CD4-positive, alpha-beta memory T cell (primary cell): ENCODE measurements around the gene INHA. TPM values are rescaled to one million over a fixed set of nuclear protein-coding genes. Genes with fewer than 3 reads are reported as not detected.

Experiments
- CTCF ChIA-PET: fragments of 350-600 bp; sonication (Branson Sonifier 250); formaldehyde crosslinking; loops from one replicate; lab custom pipeline; 2021; ENCODE audit warnings: inconsistent platforms; ENCODE audit not compliant: partially characterized antibody; lab: Charles Lee
- POLR2A ChIA-PET: fragments of 350-600 bp; sonication (Branson Sonifier 250); formaldehyde crosslinking; loops from one replicate; lab custom pipeline; 2021; ENCODE audit not compliant: partially characterized antibody; lab: Charles Lee
- DNase-seq, 5 donors: peaks; one replicate each; pipeline versions ENCODE4 v3.0.0 to v3.0.0-alpha.2; 2020 to 2022; ENCODE audit warnings: mixed read lengths in 1 of 5
- H3K27ac ChIP-seq: one replicate; pipeline ENCODE4 v1.7.0; 2013; ENCODE audit warnings: low read depth, low read length
- H3K27me3 ChIP-seq: 2 replicates; pipeline ENCODE4 v1.7.0; 2013; ENCODE audit warnings: mild to moderate bottlenecking, low read length, moderate library complexity; ENCODE audit not compliant: insufficient read depth
- H3K36me3 ChIP-seq: 2 replicates; pipeline ENCODE4 v1.7.0; 2013; ENCODE audit warnings: mild to moderate bottlenecking, low read length, moderate library complexity; ENCODE audit not compliant: insufficient read depth
- H3K4me1 ChIP-seq: 2 replicates; pipeline ENCODE4 v1.7.0; 2013; ENCODE audit warnings: mild to moderate bottlenecking, low read length, moderate library complexity; ENCODE audit not compliant: insufficient read depth
- H3K4me3 ChIP-seq, 2 donors: one replicate each; pipeline ENCODE4 v1.7.0; 2013; ENCODE audit warnings: low read length in 2 of 2, mild to moderate bottlenecking in 1 of 2
- H3K9me3 ChIP-seq, 2 donors: one replicate each; pipeline ENCODE4 v1.7.0; 2013; ENCODE audit warnings: low read length in 2 of 2, control low read depth in 1 of 2; ENCODE audit not compliant: control insufficient read depth in 1 of 2
- H3K27ac Mint-ChIP-seq, 7 donors: one replicate each; pipeline ENCODE4 v1.8.0; 2020 to 2021; ENCODE audit warnings: mixed read lengths in 7 of 7, mild to moderate bottlenecking in 6 of 7, inconsistent platforms in 3 of 7, moderate library complexity in 3 of 7
- H3K27me3 Mint-ChIP-seq, 2 donors: one replicate each; pipeline ENCODE4 v1.8.0; 2020 to 2021; ENCODE audit warnings: mixed read lengths in 2 of 2
- H3K36me3 Mint-ChIP-seq, 2 donors: one replicate each; pipeline ENCODE4 v1.8.0; 2020 to 2021; ENCODE audit warnings: mixed read lengths in 2 of 2, inconsistent platforms in 1 of 2, mild to moderate bottlenecking in 1 of 2
- H3K4me1 Mint-ChIP-seq, 4 donors: one replicate each; pipeline ENCODE4 v1.8.0; 2020 to 2021; ENCODE audit warnings: mixed read lengths in 4 of 4, mild to moderate bottlenecking in 1 of 4
- H3K4me3 Mint-ChIP-seq, 8 donors: one replicate each; pipeline ENCODE4 v1.8.0; 2020 to 2021; ENCODE audit warnings: mixed read lengths in 8 of 8, mild to moderate bottlenecking in 7 of 8, moderate library complexity in 6 of 8, inconsistent platforms in 3 of 8
- H3K9me3 Mint-ChIP-seq, 8 donors: one replicate each; pipeline ENCODE4 v1.8.0; 2020 to 2021; ENCODE audit warnings: mixed read lengths in 8 of 8, mild to moderate bottlenecking in 5 of 8, inconsistent platforms in 3 of 8, moderate library complexity in 1 of 8
- intact Hi-C: fragments of 100-400 bp; cut with micrococcal nuclease; formaldehyde crosslinking; loops from one replicate; pipeline ENCODE4 v1.15.1; 2023
- polyA plus RNA-seq, 2 donors: library from polyadenylated mRNA; unstranded; fragments of 300-500 nt; fragmentation: Illumina TruSeq; gene quantifications; one replicate each; pipeline ENCODE4 v1.2.3, GENCODE V29; 2021
- total RNA-seq, 2 experiments: library from RNA; stranded (reverse); gene quantifications; one replicate each; pipeline ENCODE4 v1.2.3, GENCODE V29; 2021

INHA gene
- total and polyA plus RNA-seq, 4 experiments from 2014 or later, result not detected

DNA sequence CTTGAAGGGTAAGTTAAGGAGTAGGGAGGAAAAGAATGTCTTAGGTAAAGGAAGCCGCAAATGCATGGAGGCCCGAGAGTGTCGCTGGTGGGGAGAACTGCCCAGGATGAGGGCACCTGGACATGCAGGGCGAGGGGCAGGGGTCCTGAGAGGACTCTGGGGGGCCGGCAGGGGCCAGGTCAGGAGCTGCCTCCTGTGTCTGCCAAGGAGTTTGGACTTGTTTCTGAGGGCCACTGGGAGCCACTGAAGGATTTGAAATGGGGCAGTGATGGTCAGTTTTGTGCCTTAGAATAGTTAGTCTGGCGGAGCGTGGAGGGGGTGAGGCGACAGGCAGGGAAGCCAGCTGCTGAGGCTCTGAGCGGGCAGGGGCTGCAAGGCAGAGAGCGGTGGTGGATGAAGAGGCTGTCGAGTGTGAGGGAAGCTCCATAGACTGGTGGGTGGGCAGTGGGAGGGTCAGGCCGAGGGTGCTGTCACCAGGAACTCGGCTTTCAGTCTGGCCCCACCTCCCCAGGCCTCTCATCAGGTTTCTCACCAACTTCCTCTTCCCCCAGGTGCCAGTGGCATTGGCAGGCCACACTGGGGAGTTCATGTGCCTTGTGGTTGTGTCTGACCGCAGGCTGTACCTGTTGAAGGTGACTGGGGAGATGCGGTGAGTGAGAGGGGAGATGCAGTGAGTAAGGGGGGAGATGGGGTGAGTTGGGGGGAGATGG, 40.6 kb downstream of the INHA start:
- Mint-ChIP-seq H3K4me1 (peaks cover 9 to 16% (median 12%) of the 10 kb centered on the region in 4 donors), H3K9me3 (no peaks in the 10 kb centered on the region), H3K36me3 (peaks cover 33 to 36% of the 10 kb centered on the region in 2 donors), H3K27me3 (no peaks in the 10 kb centered on the region), H3K4me3 (peak overlapping the region in 3 of 8 donors; percentile 1 to 53 (median 22)), H3K27ac (peak overlapping the region in 4 of 7 donors; percentile 2 to 46 (median 4))
- ChIA-PET POLR2A (no interaction called here), CTCF (no interaction called here)
- peaks cover 6% of the 10 kb centered on the region for H3K4me1 ChIP-seq
- no peaks in the 10 kb centered on the region for H3K9me3 ChIP-seq
- intact Hi-C loops, result no loop called here
- H3K36me3 ChIP-seq, result peaks cover 7% of the 10 kb centered on the region
- no peak overlapping the region for H3K27ac ChIP-seq
- peak in 1 of 5 donors; percentile 57 for DNase-seq
- H3K4me3 ChIP-seq, result no peak overlapping the region
- no peaks in the 10 kb centered on the region for H3K27me3 ChIP-seq

DNA sequence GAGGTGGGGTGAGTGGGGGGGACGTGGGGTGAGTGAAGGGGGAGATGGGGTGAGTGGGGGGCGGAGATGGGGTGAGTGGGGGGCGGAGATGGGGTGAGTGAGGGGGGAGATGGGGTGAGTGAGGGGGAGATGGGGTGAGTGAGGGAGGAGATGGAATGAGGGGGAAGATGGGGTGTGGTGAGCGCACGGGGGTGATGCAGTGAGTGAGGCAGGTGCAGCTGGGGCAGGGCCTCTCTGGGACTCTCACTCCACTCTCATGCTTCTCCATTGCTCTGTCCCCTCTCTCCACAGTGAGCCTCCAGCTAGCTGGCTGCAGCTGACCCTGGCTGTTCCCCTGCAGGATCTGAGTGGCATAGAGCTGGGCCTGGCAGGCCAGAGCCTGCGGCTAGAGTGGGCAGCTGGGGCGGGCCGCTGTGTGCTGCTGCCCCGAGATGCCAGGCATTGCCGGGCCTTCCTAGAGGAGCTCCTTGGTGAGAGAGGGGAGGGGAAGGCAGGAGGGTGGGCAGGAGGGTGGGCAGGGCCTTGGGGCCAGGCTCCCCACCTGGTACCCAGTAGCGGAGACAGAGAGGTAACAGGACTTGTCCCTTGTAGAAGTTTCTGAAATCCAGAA, 41.5 kb downstream of the INHA start:
- ChIA-PET POLR2A (no interaction called here), CTCF (no interaction called here)
- no peak overlapping the region for H3K4me3 Mint-ChIP-seq
- H3K27ac ChIP-seq, result no peak overlapping the region
- H3K9me3 Mint-ChIP-seq, result no peaks in the 10 kb centered on the region
- intact Hi-C loops, result no loop called here
- peaks cover 7% of the 10 kb centered on the region for H3K36me3 ChIP-seq
- H3K9me3 ChIP-seq, result no peaks in the 10 kb centered on the region
- no peaks in the 10 kb centered on the region for H3K27me3 ChIP-seq
- no peak for DNase-seq
- H3K4me3 ChIP-seq, result no peak overlapping the region
- H3K36me3 Mint-ChIP-seq, result peaks cover 31 to 33% of the 10 kb centered on the region in 2 donors
- H3K4me1 Mint-ChIP-seq, result peaks cover 9 to 16% (median 12%) of the 10 kb centered on the region in 4 donors
- no peaks in the 10 kb centered on the region for H3K27me3 Mint-ChIP-seq
- H3K27ac Mint-ChIP-seq, result no peak overlapping the region
- peaks cover 6% of the 10 kb centered on the region for H3K4me1 ChIP-seq

DNA sequence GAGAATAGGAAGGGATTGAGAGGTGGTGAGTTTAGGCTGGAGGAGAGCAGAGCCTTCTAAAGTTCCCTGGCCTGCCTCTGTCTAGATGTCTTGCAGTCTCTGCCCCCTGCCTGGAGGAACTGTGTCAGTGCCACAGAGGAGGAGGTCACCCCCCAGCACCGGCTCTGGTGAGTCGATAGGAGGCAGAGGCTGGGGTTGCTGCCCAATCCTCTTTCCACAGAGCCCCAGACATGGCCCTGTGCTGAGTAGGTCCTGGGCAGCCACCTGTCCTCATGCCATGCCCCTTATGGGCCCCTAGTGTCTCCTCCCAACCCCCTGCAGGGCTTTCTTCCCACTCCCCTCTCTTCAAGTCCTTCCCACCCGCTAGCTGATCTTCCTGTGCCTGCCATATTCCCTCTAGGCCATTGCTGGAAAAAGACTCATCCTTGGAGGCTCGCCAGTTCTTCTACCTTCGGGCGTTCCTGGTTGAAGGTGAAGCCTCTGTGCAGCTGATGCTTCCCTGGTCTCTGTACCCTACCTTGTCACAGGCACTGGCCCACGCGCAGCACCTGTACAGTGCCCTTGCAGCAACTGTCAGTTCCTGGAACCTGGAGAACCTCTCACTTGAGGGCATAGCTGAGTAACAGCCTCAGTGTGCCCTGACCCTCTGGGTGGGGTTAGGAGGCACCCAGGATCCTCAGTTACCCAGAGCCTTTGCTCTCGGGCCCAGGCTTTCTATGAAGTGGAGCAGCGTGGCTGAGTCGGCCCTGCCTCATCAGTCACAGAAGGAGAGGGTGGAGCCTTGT, 42.2 kb downstream of the INHA start:
- H3K9me3 ChIP-seq, result no peaks in the 10 kb centered on the region
- H3K4me3 ChIP-seq, result no peak overlapping the region
- no peaks in the 10 kb centered on the region for H3K27me3 Mint-ChIP-seq
- H3K36me3 Mint-ChIP-seq, result peaks cover 30 to 32% of the 10 kb centered on the region in 2 donors
- no peak for DNase-seq
- no peaks in the 10 kb centered on the region for H3K27me3 ChIP-seq
- H3K9me3 Mint-ChIP-seq, result no peaks in the 10 kb centered on the region
- ChIA-PET CTCF (interaction anchor here (1.5 kb wide), 1 partner anchor 17 kb away, joined by 3 read pairs; the partner anchor contains the start of gene STK11IP), POLR2A (no interaction called here)
- H3K36me3 ChIP-seq, result peaks cover 7% of the 10 kb centered on the region
- H3K27ac Mint-ChIP-seq, result peak overlapping the region in 3 of 7 donors; percentile 18 to 70 (median 25)
- peaks cover 9 to 16% (median 12%) of the 10 kb centered on the region in 4 donors for H3K4me1 Mint-ChIP-seq
- no peak overlapping the region for H3K4me3 Mint-ChIP-seq
- H3K4me1 ChIP-seq, result peaks cover 6% of the 10 kb centered on the region
- intact Hi-C loops, result no loop called here
- no peak overlapping the region for H3K27ac ChIP-seq

DNA sequence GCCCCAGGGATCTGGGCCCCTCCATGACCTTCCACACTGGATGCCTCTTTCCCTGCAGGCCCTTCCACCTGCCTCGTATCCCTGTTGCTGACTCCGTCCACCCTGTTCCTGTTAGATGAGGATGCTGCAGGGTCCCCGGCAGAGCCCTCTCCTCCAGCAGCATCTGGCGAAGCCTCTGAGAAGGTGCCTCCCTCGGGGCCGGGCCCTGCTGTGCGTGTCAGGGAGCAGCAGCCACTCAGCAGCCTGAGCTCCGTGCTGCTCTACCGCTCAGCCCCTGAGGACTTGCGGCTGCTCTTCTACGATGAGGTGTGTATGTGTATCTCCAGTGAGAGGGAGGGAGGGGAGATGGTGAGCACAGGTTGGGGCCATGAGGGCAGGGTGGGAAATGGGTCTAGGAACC, 42.9 kb downstream of the INHA start:
- intact Hi-C loops, result no loop called here
- H3K27ac ChIP-seq, result no peak overlapping the region
- Mint-ChIP-seq H3K4me3 (no peak overlapping the region), H3K4me1 (peaks cover 9 to 16% (median 12%) of the 10 kb centered on the region in 4 donors), H3K9me3 (no peaks in the 10 kb centered on the region), H3K27me3 (no peaks in the 10 kb centered on the region), H3K36me3 (peaks cover 22 to 26% of the 10 kb centered on the region in 2 donors), H3K27ac (no peak overlapping the region)
- H3K27me3 ChIP-seq, result no peaks in the 10 kb centered on the region
- peaks cover 7% of the 10 kb centered on the region for H3K36me3 ChIP-seq
- no peak overlapping the region for H3K4me3 ChIP-seq
- ChIA-PET POLR2A (no interaction called here), CTCF (interaction anchor here (1.5 kb wide), 1 partner anchor 18 kb away, joined by 3 read pairs; the partner anchor contains the start of gene STK11IP)
- no peak for DNase-seq
- H3K9me3 ChIP-seq, result no peaks in the 10 kb centered on the region
- H3K4me1 ChIP-seq, result peaks cover 6% of the 10 kb centered on the region

DNA sequence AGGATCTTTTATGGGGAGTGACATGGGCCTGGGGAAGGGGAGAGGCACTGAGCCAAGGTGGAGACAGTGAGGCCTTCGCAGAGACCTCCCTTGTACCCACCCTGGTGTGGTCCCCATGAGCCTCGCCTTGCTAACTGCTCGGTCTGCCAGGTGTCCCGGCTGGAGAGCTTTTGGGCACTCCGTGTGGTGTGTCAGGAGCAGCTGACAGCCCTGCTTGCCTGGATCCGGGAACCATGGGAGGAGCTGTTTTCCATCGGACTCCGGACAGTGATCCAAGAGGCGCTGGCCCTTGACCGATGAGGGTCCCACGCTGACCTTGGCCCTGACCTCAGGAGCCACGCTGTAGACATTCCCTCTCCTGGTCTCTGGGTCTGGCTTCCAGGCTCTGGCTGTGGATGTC, 43.8 kb downstream of the INHA start:
- peaks cover 8 to 16% (median 12%) of the 10 kb centered on the region in 4 donors for H3K4me1 Mint-ChIP-seq
- no peak for DNase-seq
- Histone ChIP-seq H3K27me3 (no peaks in the 10 kb centered on the region), H3K27ac (no peak overlapping the region), H3K4me1 (peaks cover 6% of the 10 kb centered on the region), H3K9me3 (no peaks in the 10 kb centered on the region), H3K4me3 (no peak overlapping the region), H3K36me3 (peaks cover 4% of the 10 kb centered on the region)
- CTCF ChIA-PET, result interaction anchor here (1.5 kb wide), 1 partner anchor 19 kb away, joined by 3 read pairs; the partner anchor contains the start of gene STK11IP
- no peaks in the 10 kb centered on the region for H3K9me3 Mint-ChIP-seq
- H3K4me3 Mint-ChIP-seq, result no peak overlapping the region
- intact Hi-C loops, result no loop called here
- peaks cover 0 to 1% of the 10 kb centered on the region in 2 donors for H3K27me3 Mint-ChIP-seq
- POLR2A ChIA-PET, result no interaction called here
- H3K27ac Mint-ChIP-seq, result no peak overlapping the region
- H3K36me3 Mint-ChIP-seq, result peaks cover 19 to 22% of the 10 kb centered on the region in 2 donors

DNA sequence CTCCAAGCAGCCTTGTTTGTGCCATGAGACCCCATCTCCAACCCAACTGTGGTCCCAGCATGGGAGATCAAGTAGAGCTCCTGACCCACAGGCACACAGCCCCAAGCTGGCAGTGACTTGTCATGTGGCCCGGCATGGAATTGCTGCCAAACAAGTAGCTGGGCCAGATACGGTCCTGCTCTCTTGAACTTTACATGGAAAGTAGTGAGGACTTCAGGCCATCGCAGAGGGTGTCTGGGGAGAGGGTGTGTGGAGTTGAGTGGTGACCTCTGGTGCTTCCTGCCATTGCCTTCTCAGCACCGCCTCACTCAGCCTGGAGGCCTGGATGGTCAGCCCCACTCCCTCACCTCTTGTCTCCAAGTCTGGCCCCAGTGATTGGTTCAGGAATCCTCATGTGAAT, 44.4 kb downstream of the INHA start:
- no peaks in the 10 kb centered on the region for H3K9me3 Mint-ChIP-seq
- Histone ChIP-seq H3K4me1 (peaks cover 6% of the 10 kb centered on the region), H3K9me3 (no peaks in the 10 kb centered on the region), H3K4me3 (no peak overlapping the region), H3K36me3 (peaks cover 4% of the 10 kb centered on the region), H3K27me3 (no peaks in the 10 kb centered on the region), H3K27ac (no peak overlapping the region)
- ChIA-PET CTCF (no interaction called here), POLR2A (no interaction called here)
- H3K27me3 Mint-ChIP-seq, result peaks cover 0 to 1% of the 10 kb centered on the region in 2 donors
- H3K36me3 Mint-ChIP-seq, result peaks cover 15 to 17% of the 10 kb centered on the region in 2 donors
- intact Hi-C loops, result no loop called here
- H3K4me1 Mint-ChIP-seq, result peaks cover 7 to 12% (median 8%) of the 10 kb centered on the region in 4 donors
- no peak for DNase-seq
- H3K4me3 Mint-ChIP-seq, result no peak overlapping the region
- peak overlapping the region in 1 of 7 donors; percentile 42 for H3K27ac Mint-ChIP-seq

DNA sequence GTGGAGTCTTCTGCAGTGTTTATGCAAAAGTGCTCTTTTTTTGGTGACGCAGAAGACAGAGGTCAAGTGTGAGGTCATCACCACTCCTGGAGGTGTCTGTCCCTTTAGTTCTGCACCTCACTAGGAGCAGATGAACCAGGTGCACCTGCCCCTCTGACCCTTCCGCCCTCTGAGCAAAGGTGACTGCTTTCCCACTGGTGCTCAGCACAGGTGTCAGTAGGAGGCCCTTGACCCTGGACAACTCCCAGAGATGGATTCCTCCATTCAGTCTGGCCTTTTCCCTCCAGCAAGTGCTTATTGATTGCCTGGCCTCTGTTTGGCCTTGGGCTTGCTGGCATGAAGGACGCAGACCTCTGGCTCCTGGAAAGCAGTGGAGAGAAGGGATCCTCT, 46.6 kb downstream of the INHA start:
- ChIA-PET CTCF (no interaction called here), POLR2A (no interaction called here)
- peaks cover 1% of the 10 kb centered on the region in 2 donors for H3K27me3 Mint-ChIP-seq
- peaks cover 12 to 13% of the 10 kb centered on the region in 2 donors for H3K36me3 Mint-ChIP-seq
- no peaks in the 10 kb centered on the region for H3K9me3 Mint-ChIP-seq
- H3K4me3 Mint-ChIP-seq, result no peak overlapping the region
- Histone ChIP-seq H3K4me3 (no peak overlapping the region), H3K27ac (no peak overlapping the region), H3K4me1 (no peaks in the 10 kb centered on the region), H3K36me3 (no peaks in the 10 kb centered on the region), H3K9me3 (no peaks in the 10 kb centered on the region), H3K27me3 (no peaks in the 10 kb centered on the region)
- H3K27ac Mint-ChIP-seq, result peak overlapping the region in 1 of 7 donors; percentile 25
- intact Hi-C loops, result no loop called here
- no peak for DNase-seq
- peaks cover 0 to 3% (median 0%) of the 10 kb centered on the region in 4 donors for H3K4me1 Mint-ChIP-seq
